Fibroblast of skin of left quadriceps (primary cell): ENCODE data around the gene HPD.
"Not testable (repeated sequence)": the region's sequence is repeated elsewhere in the genome, so short reads cannot be mapped to it uniquely, and the experiment has no call there.

ENCODE experiments used
- DNase-seq, 2 experiments: peaks; one replicate each; pipeline ENCODE4 v3.0.0-alpha.2; 2013; ENCODE audit warnings: low read depth in 2 of 2

Gene HPD

DNA sequence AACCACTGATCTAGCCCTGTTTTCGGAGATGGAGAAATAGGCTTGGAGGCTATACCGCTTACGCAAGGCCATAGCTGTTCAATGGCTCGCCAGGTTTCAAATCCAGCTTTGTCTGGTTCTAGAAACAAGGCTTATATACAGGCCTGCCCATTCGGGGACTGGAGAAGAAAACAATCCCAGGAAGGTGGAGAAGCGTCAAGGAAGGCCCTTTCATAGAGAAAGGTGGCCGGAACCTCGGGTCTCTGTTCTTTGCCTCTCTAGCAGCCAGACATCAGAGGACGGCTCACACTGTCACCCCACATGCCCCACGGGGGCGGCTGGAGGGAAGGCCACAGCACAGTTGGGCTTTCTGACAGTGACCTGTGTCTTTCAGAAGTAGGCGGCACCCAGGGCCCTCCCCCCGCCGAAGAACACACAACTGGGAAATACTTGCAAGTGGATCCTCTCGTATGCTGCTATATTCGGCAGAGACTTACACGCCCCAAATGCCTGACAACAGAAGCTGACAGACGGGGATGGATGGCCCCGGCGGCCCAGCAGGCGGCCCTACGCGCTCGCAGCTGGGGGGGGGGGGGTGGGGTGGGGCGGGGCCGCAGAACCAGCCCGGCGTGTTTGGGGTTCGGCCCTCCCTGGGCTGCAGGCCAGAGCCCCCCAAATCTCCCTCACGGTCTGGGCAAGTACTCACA lies 59.4 kb downstream of the HPD start:
- DNase-seq = peak in 1 of 2 experiments; percentile 69

DNA sequence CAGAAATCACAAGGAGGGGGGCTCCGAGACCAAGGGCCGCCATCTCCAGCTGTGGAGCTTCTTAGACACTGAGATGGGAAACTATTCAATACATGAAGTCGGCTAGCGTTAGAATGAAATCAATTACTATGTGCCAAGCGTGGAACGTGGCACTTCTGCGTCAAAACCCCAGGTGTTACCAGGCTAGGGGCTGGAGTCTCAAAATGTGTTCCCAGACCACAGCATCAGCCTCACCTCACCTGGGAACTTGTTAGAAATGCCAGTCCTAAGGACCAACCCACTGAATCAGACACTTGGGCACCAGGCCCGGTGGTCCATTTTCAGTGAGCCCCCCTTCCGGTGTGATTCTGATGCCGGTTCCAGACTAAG lies 59.9 kb downstream of the HPD start:
- DNase-seq = no peak

DNA sequence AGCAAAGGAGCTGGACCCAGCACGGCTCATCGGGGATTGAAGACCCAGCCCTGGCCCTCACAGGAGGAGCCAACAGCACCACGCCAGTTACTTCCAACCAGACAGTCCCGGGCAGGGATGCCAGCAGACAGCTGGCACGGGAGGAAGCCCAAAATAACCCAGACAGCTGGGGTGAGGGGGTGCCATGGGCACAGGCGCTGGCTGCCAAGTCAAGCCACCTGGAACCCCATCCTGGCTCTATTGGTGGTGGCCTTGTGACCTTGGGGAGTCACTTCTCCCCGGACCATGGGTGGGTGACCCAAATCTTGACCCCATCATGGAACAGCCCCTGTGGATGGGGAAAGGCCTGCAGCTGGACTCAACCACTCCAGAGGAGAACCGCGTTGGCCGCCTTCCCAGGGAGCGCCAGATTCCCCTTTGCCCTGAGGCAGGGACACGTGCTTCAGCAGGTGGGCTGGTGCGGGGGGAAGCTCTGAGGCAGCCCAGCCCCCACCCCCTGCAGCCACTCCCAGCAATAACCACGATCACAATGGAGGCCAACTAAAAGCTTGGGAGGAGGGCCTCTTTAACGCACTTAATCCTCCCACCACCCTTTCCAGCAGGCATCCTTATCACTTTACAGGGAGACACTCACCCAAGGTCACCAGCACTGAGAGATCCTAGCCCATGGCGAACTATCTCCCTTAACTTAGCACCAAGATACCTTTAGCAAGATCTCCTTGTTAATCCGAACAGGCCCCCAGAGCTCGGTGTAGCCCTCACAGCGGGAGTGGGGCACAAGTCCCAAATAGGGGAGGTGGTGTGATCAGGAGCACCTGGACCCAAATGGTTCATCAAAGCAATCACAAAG lies 60.5 kb downstream of the HPD start:
- DNase-seq = no peak

DNA sequence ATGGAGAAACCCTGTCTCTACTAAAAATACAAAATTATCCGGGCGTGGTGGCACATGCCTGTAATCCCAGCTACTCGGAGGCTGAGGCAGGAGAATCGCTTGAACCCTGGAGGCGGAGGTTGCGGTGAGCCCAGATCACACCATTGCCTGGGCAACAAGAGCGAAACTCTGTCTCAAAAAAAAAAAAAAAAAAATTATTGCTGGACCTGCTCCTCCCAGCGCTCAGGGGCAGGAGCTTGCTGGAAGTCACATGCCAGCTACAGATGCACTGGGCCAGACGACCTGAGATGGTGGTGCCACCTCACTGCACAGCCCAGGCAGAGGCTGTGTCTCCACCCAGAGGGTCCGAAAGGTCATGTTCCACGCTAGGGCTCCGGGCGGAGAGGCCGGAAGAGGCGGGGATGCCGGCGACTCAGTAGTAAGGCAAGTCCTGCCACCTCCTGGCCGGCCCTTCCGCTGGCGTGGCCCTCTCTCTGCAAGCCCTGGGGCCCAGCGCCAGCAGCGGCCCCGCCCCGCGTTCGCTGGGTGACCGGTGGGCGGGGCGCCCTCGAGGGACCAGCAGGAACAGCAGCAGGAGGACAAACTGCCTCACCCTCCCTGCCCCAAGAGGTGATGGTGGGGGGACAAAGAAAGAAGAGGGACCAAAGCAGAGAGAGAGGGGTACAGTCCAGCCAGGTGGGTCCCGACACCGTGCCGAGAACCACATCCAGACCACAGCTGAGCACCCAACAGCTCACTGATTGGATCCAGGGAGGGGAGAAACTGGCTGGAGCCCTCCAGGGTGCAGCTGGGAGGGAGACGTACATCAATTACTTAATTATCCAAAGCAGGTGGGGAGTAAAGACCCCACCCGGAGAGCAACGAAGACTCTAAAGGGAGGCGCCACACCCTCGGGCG lies 61.6 kb downstream of the HPD start:
- DNase-seq = no peak

DNA sequence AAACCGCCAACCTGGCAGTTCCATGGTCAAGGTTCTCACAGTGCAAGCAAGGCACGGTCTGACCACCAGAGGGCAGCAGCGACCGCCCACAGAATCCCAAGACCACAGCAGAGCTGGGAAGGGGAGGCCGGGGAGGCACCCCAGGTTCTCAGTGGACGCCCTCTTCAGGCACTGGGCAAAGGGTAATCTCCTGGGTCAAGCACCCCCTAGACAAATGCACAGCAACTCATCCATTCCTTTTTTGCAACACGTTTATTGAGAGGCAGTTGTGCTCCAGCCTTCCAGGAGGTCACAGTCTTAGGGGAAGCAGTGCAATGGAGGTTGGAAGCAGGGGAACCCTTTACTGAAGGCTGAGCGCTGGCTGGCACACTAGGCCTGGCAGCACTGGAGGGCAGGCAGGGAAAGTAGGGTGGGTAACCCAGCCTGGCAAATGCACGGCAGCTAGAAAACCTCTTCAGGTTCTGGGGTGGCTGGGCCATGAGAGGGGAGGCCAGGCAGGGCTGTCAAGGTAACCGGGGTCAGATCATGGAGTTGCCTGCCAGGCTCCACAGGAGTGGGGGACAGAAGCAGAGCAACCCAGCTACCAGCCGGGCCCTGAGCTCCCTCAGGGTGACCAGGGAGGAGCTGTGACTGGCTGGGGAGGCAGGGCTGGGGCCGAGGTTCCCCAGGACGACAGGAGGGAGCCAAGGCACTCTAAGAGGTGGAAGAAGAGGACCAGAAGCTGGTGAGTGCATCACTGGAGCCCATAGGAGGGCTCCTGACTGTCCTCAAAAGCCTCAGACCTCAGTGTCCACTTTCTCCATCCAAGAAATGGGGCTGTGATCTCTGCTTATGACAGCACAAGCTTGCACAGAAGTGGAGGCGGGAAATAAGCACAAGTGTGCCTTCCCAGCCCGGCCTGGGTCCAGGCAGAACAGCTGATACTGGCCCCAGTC lies 63.4 kb downstream of the HPD start:
- no peak for DNase-seq

DNA sequence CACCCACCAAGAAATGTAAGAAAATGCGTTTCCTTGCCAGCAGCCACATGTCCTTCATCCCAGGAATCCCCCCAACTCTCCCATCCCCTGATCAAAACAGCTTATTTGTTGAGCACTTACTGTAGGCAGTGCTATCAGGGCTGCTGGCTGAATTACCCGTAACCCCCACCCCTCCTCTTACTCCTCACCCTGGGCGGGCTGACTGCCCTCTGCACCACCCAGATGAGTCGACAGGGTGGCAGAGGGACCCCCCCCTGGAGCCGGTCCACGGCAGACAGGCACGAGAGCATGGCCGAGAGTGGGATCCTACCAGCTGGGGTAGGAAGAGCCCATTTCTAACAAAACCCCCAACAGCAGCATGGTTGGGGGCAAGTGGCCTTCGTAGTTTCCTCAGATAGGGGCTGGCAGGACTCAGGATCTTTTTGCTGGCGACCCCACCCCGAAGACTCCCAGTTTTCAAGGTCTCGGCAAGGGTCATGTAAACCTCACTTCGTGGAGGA lies 64.1 kb downstream of the HPD start:
- no peak for DNase-seq

DNA sequence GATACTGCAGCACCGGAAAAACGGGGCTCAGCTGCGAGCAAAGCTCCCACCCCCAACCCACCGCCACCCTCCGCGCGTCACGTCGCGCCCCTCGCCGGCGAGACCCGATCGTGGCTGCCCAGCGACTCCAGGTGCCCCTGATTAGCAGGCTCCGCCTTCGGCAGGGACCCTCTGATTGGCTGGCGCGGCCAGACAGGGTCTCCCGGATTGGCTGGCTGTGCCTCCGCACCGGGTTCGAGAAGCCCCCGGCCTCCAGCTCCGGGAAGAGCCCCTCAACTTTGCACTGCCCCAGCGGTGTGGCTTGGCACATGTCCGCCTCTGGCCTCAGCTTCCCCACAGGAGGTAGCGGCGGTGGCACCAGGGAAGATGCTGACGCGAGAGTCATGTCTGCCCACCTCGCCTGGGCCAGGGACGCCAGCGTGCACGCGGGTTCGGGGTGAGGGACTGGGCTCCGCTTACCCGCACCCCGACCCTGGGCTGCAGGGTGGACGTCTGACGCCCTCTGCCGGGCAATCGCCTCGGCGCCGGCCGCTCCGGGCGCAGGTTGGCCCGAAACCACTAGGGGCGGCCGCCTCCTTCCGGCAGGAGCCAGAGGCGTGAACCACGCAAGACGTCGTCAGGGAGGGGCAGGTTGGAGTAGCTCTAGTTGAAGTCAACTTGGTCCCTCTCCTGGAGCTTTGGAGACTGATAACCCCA lies 64.7 kb downstream of the HPD start:
- DNase-seq = peak in 1 of 2 experiments; percentile 72

DNA sequence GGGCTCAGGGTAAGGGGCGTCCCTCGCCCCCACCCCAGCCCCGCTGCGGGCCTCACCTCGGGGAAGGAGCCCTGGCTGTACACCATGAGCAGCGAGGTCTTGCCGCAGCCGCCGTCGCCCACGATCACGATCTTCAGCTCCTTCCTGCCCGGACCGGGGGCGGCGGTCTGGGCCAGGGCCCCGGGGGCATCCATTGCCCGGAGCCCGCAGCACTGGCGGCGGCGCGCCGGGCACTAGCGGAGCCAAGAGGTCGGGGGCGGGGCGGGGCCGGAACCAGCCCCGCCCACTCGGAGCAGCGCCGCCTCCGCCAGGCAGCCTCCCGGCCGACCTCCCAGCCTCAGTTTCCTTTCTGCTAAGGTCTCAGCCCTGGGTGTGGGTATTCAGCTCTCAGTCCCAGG lies 65.2 kb downstream of the HPD start, which contains the start of gene RHOF:
RHOF (minus strand) TSS at position 249 of the 398 bp plus-strand sequence; CDS start at position 194, 55 bp downstream.
- no peak for DNase-seq

DNA sequence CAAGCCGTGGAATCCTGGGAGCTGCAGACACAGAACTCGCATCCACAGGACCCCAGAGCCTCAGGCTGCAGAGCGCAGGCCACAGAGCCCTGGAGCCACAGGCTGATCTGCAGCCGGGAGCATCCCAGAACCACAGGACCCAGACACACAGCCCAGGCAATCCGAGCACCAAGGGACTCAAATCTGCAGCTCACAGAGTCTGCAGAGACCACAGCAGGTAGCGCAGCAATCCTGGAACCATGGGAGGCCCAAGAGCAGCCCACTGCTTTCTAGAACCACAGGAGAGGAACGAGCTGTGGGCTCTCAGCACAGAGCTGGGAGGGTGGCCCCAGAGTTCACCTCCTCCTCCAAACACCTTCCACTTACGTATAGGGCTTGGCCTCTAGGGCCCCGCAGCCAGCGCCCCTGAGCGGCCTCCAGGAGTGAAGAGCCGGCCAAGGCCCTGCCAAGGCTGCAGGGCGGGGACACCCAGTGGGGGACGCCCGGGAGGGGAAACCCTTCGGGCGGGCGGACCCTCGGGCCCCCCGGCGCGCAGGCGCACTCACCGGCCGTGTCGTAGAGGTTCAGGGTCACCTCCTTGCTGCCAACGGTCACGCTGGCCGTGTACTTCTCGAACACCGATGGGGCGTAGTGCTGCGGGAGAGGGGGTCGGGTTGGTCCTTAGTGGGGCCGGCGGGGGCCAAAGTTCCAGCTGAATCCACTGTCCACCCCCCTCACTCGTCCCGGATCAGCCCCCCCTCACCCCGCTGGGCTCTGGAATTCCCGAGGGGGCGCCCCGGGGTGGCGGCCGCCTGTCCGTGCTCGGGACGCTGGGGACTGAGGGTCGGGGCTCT lies 65.8 kb downstream of the HPD start:
- no peak for DNase-seq

DNA sequence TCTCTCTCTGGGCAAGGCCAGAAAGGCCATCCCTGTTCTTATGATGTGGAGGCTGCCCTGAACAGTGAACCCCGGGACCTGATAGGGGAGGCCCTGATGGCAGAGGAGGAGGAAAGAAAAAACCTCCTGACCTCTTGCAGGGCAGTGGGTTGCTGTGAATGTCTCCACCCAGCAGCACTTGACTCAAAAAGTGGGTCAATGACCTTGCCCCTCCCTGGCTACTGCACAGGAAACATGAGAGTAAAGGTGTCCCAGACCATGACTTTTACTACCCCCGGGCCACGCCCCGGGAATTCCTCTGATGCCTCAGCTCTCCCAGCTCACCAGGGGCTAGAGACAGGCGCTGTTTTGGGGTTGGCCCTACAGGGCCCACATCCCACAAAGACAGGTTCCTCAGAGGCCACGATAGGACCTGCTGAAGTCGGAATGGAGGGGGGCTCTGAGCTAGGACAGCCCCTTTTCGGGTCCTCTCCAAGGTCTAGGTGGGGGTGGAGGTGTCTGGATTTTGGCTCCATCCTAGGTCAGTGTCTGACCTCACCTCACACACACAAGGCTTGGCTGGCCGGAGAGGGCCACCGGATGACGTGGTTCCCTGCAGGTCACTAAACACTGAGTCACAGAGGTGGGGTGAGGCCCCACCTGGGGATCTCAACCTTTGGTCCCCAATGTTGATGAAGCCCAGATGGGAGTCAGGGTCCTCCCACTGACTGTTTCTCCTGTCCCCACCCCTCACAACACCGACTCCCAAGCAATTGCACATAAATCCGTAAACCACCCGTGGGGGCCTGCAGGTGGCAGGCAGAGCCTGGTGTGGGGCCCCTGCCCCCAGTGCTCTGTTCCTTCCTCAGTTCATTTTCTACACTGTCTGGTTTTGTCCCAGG lies 66.7 kb downstream of the HPD start:
- DNase-seq = no peak

DNA sequence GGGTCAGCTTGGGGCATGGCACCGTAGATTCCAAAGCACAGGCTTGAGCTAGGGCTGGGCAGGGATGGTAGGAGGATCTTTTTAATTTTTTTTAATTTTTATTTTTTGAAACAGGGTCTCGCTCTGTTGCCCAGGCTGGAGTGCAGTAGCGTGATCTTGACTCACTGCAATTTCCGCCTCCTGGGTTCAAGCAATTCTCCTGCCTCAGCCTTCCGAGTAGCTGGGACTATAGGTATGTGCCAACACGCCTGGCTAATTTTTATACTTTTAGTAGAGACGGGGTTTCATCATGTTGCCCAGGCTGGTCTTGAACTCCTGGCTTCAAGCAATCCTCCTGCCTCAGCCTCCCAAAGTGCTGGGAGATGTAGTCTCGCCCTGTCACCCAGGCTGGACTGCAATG lies 67.9 kb downstream of the HPD start:
- not testable (repeated sequence) for DNase-seq

DNA sequence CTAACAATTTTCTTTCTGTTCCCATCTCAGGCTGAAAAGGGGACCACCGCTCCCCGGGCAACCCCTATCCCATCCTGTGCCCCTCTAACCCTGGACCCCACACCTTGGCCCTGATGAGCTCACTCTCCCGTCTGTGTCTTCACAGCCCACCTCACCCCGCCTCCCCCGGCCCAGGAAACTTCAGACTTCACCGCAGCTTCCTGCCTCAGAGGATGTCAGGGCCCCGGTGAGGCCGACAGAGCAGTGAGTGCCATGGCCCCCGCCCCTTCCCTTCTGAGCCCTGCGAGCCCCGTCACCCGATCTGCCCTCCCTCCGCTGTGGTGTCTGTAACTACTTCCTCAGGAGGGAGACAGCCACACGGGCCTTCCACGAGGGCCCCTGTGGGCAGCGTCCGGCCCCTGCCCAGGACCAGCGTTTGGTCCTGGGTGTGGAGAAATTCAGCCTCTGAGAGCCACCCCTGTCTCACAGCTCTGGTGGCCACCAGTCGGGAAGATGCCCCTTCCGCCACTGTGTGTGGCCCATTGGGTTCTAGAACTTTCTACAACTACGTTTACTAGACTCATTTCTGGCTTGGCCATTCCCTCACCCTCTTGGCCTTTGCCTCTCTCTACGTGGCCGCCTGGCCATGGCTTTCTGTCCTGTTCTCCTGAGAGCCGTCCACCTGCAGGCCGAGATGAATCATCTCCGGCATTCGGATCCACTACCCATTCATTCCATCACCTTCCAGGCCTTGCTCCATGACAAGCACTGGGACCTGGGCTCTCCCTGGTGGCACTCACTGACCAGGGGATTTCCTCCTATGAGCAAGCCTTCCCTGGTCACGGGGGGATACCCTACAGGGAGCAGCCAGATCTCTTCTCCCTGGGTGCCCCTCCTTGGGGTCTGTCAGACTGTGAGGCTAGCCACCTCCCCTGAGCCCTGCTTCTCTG lies 68.6 kb downstream of the HPD start:
- no peak for DNase-seq
